ENCODE data around the gene RDX. TPM values are rescaled to one million over a fixed set of nuclear protein-coding genes. Genes with fewer than 3 reads are reported as not detected.

Gene RDX
- total and polyA plus RNA-seq, 2 of the 4 experiments (the other 2 are of a cell fraction) = 61.1 to 72.4 TPM

GRCh38 chr11:110156503-110156902 is 139.9 kb downstream of the RDX start:
- ChIA-PET CTCF (interaction anchor here (0.6 to 0.7 kb wide), 2 partner anchors 18 to 1019 kb away, joined by 3 to 4 read pairs; no protein-coding TSS in a partner anchor), POLR2A (ENCODE audit: unreplicated experiment) (no interaction called here)
- no peaks in the 10 kb centered on the region for H3K27me3 ChIP-seq (ENCODE audit: control insufficient read depth, insufficient read depth, low read length)
- dilution Hi-C loops (cut with HindIII; ENCODE audit: low sequenced_read_pairs, unreplicated experiment) (no loop called here), in situ Hi-C loops (cut with MboI; ENCODE audit: low sequenced_read_pairs) (no loop called here), intact Hi-C loops (cut with micrococcal nuclease) (no loop called here)
- no peak overlapping the region for H4K91ac ChIP-seq (ENCODE audit: insufficient read depth, low read depth, low read length)
- no peak overlapping the region for H3K18ac ChIP-seq (ENCODE audit: low read depth, low read length)
- no peak overlapping the region for H3K4me2 ChIP-seq (ENCODE audit: low read depth, low read length)
- no peaks in the 10 kb centered on the region; the same call in 1 of the 2 replicates for H4K20me1 ChIP-seq (ENCODE audit: insufficient read depth, low read length)
- H3K14ac ChIP-seq (replicated peaks; ENCODE audit: low read depth, low read length) = no peak overlapping the region
- H2BK5ac ChIP-seq (ENCODE audit: low read depth, low read length, poor library complexity, severe bottlenecking) = no peak overlapping the region
- H2BK120ac ChIP-seq (ENCODE audit: low read depth, low read length) = no peak overlapping the region
- no peak overlapping the region for H2AK5ac ChIP-seq (ENCODE audit: low read depth, low read length)
- no peak overlapping the region for H3K9ac ChIP-seq (ENCODE audit: low read depth, low read length)
- no TSS peak for BruUV-seq (replicated peaks)
- H2BK20ac ChIP-seq (ENCODE audit: low read depth, low read length) = no peak overlapping the region
- no peak overlapping the region for H3K4me3 ChIP-seq (ENCODE audit: insufficient read depth, low read depth, low read length)
- ATAC-seq (ENCODE audit: low read depth) (no peak), DNase-seq (no peak)
- H3K56ac ChIP-seq (ENCODE audit: extremely low read depth, insufficient read depth, low read length) = no peak overlapping the region
- no peak overlapping the region for H3K23ac ChIP-seq (ENCODE audit: low read depth, low read length)
- H4K8ac ChIP-seq (ENCODE audit: low read depth in 2 of 2, low read length in 2 of 2) = no peak overlapping the region
- WGBS, 2 experiments (ENCODE audit: extremely low coverage in 2 of 2, insufficient read length in 1 of 2) = 100% methylated on average over 1 of the region's 4 CpGs; no CpG with 5 or more reads in 1 of the 2 experiments
- H3K9me1 ChIP-seq (ENCODE audit: insufficient read depth, low read length) = peaks cover 11% of the 10 kb centered on the region
- peaks cover 5% of the 10 kb centered on the region for H3K4me1 ChIP-seq (ENCODE audit: control insufficient read depth, insufficient read depth, low read length)
- no peak overlapping the region for H3K27ac ChIP-seq (ENCODE audit: insufficient read depth, low read length)
- no peak overlapping the region for H2AFZ ChIP-seq (replicated peaks; ENCODE audit: low read length, poor library complexity)
- H4K5ac ChIP-seq (ENCODE audit: low read depth, low read length) = no peak overlapping the region
- peaks cover 14 to 43% of the 10 kb centered on the region in 2 experiments for H3K79me1 ChIP-seq (ENCODE audit: low read depth in 1 of 2, low read length in 2 of 2)
- no peak overlapping the region for H2BK15ac ChIP-seq (ENCODE audit: low read depth, low read length)
- TF ChIP-seq RFX5 (IDR thresholded peaks at IDR 0.05; ENCODE audit: low read depth, low read length) (no peak), CEBPB (IDR thresholded peaks at IDR 0.05; ENCODE audit: low read depth, low read length) (no peak), MAFK (IDR thresholded peaks at IDR 0.05; ENCODE audit: low read depth, low read length) (no peak), CHD1 (IDR thresholded peaks at IDR 0.05; ENCODE audit: low read depth, low read length) (no peak), USF2 (IDR thresholded peaks at IDR 0.05; ENCODE audit: low read depth, low read length) (no peak), NFE2L2 (IDR thresholded peaks at IDR 0.05; ENCODE audit: low read depth, low read length) (no peak), MAZ (IDR thresholded peaks at IDR 0.05; ENCODE audit: borderline replicate concordance, low read depth, low read length) (no peak), RAD21 (IDR thresholded peaks at IDR 0.05; ENCODE audit: low read length) (no peak)
- no peak overlapping the region for H2AK9ac ChIP-seq (replicated peaks; ENCODE audit: low read depth, low read length, poor library complexity)
- H3K4ac ChIP-seq (ENCODE audit: low read depth, low read length) = no peak overlapping the region
- H3K36me3 ChIP-seq (ENCODE audit: control insufficient read depth, insufficient read depth, low read length) = peaks cover 8% of the 10 kb centered on the region
- H3K9me3 ChIP-seq (ENCODE audit: control insufficient read depth, insufficient read depth, low read length) = no peaks in the 10 kb centered on the region
